Dermis microvascular lymphatic vessel endothelial cell (primary cell): ENCODE data around the gene PDE10A. TPM values are rescaled to one million over a fixed set of nuclear protein-coding genes. Genes with fewer than 3 reads are reported as not detected.
"Not testable (repeated sequence)": the region's sequence is repeated elsewhere in the genome, so short reads cannot be mapped to it uniquely, and the experiment has no call there.

ENCODE experiments used
- DNase-seq, 2 donors: peaks; one replicate each; pipeline versions ENCODE4 v3.0.0 to v3.0.0-alpha.2; 2010; ENCODE audit warnings: low read depth in 2 of 2
- total RNA-seq: library from RNA; depleted of rRNA; stranded (reverse); fragments of >200 nt; gene quantifications from 2 replicates; pipeline ENCODE4 v1.2.1, GENCODE V29; 2014

PDE10A gene
- total RNA-seq, 1 donor from 2014 or later, result 8.0 TPM

DNA sequence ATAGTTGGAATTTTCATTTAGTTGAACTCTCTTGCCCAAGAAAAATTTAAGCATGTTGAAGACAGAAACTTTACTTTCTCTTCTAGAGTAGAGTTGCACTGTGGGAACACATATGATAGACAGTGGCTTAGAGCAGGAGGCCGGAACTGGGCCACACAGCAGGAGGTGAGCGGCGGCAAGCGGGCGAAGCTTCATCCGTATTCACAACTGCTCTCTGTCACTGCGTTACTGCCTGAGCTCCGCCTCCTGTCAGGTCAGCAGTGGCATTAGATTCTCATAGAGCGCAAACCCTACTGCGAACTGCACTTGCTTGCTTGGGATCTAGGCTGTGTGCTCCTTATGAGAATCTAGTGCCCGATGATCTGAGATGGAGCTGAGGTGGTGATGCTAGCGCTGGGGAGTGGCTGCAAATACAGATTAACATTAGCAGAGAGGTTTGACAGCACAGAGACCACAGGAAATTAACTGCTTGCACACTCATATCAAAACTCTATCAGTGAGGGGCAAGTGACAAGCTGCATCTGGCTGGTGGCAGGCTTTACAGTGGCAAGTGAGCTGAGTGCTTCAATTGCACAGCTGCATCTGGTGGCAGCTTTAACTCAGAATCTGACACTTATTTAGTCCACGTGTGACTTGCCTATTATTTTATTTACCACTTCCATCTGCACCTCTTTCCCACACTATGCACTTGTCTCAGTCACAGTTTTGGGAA is 178.7 kb downstream of the PDE10A start:
- no peak for DNase-seq

DNA sequence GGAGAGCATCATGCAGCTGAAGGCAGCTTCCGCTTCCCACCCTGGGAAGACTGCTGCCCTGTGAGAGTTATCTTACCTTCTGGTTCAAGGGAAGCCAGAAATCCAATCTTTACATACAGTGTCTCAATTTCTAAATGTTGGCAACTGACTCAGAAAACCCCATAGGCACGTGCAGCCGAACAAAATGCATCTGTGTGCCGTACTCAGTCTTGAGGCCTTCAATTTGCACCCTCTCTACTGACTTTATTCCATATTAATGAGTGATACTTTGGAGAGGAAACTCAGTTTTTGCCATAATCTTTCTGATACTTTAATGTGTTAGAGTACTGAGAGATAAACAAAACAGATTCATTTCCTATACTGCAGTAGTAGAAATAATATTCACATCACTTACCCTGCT is 181.1 kb downstream of the PDE10A start:
- no peak for DNase-seq

- no peak for DNase-seq
These were observed 182.1 kb downstream of the PDE10A start for GRCh38 chr6:165480916-165481315.

DNA sequence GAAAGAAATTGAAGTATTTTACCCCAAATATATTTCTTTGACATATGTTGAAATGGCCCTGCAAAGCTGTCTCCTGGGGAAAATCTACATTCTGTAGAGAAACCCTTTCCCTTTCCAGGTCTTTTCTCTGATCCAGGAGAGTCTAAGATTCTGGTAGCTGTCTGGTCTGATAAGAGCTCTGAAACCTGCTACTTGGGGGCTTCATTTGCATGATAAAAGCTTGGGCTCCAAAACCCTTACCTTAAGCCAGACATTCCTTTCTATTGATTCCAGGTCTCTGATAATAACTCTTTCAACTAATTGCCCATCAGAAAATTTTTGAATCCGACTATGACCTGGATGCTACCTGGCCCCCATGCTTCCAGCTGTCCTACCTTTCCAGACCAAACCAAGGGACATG is 184.5 kb downstream of the PDE10A start:
- no peak for DNase-seq

- DNase-seq, result no peak
These were observed 193.6 kb downstream of the PDE10A start for GRCh38 chr6:165469483-165469882.

GRCh38 chr6:165468340-165469235 is 194.5 kb downstream of the PDE10A start:
- DNase-seq, result no peak

DNA sequence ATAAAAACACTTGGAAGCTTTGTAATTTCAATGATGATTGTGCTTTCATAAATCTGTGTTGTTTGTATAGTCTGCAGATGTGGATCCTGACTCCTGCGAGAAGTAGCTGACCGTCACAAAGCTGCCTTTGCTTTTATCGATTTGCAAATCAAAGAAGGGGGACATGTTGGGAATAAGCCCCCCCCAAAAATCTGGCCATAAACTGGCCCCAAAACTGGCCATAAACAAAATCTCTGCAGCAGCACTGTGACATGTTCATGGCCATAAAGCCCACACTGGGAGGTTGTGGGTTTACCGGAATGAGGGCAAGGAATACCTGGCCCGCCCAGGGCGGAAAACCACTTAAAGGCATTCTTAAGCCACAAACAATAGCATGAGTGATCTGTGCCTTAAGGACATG is 199.5 kb downstream of the PDE10A start:
- DNase-seq, result not testable (repeated sequence)

DNA sequence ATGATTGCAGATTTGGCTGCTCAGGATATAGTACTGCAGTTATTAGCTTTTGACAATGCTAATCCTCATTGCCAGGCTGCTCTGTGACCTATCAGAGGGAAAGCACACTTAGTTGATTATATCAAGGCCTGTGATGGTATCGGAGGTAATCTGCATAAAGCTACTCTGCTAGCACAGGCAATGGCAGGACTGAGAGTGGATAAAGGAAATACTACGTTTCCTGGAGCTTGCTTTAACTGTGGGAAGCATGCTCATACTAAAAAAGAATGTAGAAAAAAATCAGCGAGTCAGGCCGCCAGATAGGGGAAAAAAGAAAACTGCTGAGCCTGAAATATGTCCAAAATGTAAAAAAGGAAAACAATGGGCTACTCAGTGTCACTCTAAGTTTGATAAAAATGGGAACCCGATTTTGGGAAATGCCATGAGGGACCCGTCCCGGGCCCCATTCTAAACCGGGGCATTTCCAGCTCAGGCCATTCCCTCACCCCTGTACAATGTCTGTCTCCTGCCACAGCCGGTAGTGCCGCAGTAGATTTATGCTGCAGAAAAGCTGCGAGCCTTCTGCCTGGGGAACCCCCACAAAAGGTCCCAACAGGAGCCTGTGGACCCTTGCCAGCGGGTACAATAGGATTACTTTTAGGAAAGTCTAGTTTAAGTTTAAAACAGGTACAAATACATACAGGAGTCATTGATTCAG is 203.3 kb downstream of the PDE10A start:
- peak; percentile 21 to 44 for DNase-seq

DNA sequence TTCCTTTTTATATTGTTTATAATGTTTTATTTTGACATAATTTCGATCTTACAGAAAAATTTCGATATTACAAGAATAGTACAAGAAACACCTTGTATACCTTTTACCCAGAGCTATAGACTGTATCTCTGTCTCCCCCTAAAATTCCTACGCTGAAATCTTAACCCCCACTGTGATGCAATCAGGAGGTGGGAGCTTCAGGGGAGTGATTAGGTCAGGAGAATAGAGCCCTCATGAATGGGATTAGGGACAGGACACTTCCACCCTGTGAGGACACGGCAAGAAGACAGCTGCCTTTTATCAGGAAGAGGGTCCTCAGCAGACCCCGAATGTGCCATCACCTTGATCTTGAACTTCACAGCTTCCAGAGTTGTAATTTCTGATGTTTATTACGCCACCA is 204.9 kb downstream of the PDE10A start:
- DNase-seq, result no peak

GRCh38 chr6:165456286-165456685 is 206.8 kb downstream of the PDE10A start:
- DNase-seq, result peak in 1 of 2 donors; percentile 7

- DNase-seq, result no peak
These were observed 207.6 kb downstream of the PDE10A start for GRCh38 chr6:165455488-165455887.

DNA sequence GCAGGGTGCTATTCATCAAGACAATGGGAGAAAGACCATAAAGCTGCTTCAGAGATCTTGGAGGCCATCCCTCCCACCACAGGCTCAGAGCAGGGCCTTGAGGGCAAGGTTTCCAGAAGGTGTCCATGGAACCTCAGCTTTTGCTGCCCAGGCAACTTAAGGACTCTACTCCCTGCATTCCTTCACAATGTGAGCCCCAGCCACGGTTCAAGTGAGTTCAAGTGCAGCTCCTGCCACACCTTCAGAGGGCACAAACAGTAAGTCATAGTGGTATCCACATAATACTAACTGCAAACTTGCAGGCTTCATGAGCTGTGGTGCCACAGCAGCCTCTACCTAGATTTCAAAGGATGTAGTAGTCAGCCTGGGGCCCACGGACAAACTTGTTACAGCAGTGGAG is 209.6 kb downstream of the PDE10A start:
- no peak for DNase-seq

DNA sequence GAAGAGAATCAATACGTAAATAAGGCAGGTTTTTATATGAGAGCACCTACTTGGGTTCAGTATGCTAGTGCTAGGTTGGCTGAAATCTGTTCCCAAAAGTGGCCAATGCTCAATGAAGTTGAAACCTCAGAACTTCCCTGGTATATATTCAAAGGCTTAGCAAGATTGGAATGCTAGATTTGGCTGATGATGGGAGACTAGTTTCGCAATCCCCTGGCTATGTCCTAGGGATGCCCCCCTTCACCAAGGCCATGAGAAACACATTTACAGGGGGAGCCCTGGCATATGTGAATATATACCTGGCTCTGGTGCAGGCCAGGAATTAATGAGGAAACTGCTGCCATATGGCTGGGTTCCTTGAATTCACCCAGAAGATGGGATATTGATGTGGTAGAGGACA is 211.2 kb downstream of the PDE10A start:
- DNase-seq, result no peak

DNA sequence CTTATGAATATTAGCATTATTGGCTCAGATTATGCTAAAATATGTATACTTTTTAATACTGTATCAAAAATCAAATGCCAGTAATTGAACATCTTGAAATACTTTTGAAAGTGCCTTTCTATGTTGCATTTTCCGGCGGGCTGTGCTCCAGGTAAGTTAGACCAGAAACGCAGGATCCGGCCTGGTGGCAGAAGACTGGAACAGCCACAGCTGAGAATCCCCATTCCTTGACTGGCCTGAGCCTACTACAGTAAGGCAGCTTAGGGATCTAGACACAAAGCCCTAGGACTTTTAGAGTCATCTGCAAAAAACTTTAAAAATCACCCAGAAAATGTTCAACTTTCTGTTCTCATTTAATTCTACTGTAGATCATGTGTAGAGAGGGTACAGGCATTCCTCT is 214.8 kb downstream of the PDE10A start:
- no peak for DNase-seq

- DNase-seq, result no peak
These were observed 215.9 kb downstream of the PDE10A start for GRCh38 chr6:165447141-165447540.

- DNase-seq, result no peak
These were observed 216.7 kb downstream of the PDE10A start for GRCh38 chr6:165446331-165446730.

GRCh38 chr6:165443462-165443861 is 219.6 kb downstream of the PDE10A start:
- no peak for DNase-seq

GRCh38 chr6:165441181-165441580 is 221.9 kb downstream of the PDE10A start:
- DNase-seq, result no peak

- peak; percentile 80 for DNase-seq
These were observed 223.0 kb downstream of the PDE10A start for GRCh38 chr6:165439928-165440554.

GRCh38 chr6:165426892-165427291 is 236.1 kb downstream of the PDE10A start:
- no peak for DNase-seq

DNA sequence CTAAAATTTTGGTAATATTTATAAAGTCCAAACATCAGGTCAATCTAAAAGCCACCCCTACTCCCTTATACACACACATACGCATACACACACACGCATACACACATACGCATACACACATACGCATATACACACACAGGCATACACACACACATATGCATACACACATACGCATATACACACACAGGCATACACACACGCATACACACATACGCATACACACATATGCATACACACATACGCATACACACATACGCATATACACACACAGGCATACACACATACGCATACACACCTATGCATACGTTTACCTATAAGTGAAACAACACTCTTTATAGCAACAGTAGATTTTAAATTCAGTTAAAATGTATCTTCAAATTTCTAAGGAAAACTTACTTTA is 240.8 kb downstream of the PDE10A start:
- DNase-seq, result no peak
